ENCODE data around the gene DMAC1. TPM values are rescaled to one million over a fixed set of nuclear protein-coding genes. Genes with fewer than 3 reads are reported as not detected.

DMAC1 gene
- total and polyA plus RNA-seq, 4 donors, result 26.8 to 104 (median 60.6) TPM

DNA sequence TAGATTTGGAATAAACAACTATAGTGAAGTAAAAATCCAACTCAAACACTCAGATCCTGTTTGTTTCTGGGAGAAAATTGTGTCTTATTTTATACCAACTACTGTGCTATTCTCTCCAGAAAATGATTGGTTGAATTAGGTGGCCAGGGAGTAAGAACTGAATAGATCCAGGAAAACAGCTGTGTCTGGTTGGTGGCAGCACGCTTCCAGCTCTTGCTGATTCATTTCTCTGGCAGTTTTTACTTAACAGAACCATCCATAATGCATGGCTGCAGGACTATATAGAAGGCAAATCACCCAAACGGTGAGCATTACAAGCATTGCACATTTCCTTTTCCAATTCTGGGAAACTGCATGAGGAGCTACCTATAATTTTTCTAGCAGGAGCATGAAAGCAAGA lies 29.5 kb downstream of the DMAC1 start:
- no peaks in the 10 kb centered on the region for H3K4me1 ChIP-seq (ENCODE audit: control insufficient read depth, insufficient read depth, low read length)

GRCh38 chr9:7762600-7762999 lies 37.0 kb downstream of the DMAC1 start:
- Histone ChIP-seq H3K27me3 (ENCODE audit: control insufficient read depth, insufficient read depth, low read length) (no peaks in the 10 kb centered on the region), H3K4me1 (ENCODE audit: control insufficient read depth, insufficient read depth, low read length) (no peaks in the 10 kb centered on the region), H3K36me3 (ENCODE audit: control insufficient read depth, insufficient read depth, low read length) (no peaks in the 10 kb centered on the region), H3K9me3 (ENCODE audit: control insufficient read depth, insufficient read depth, low read length) (peaks cover 5% of the 10 kb centered on the region), H3K4me3 (ENCODE audit: low read depth, low read length) (no peak overlapping the region), H3K27ac (ENCODE audit: low read depth, low read length) (no peak overlapping the region)
- DNase-seq (ENCODE audit: low read depth in 4 of 6, low spot score in 6 of 6), result no peak
- WGBS (ENCODE audit: insufficient coverage), result 100% methylated on average over 1 of the region's 3 CpGs

More for the DNA sequence above, 29.5 kb downstream of the DMAC1 start:
- peak in 1 of 6 donors; percentile 71 for DNase-seq (ENCODE audit: low read depth in 4 of 6, low spot score in 6 of 6)
- WGBS (ENCODE audit: insufficient coverage), result no CpG with 5 or more reads among the region's 2 CpGs
- H3K9me3 ChIP-seq (ENCODE audit: control insufficient read depth, insufficient read depth, low read length), result peaks cover 2% of the 10 kb centered on the region
- H3K4me3 ChIP-seq (ENCODE audit: low read depth, low read length), result no peak overlapping the region
- H3K27ac ChIP-seq (ENCODE audit: low read depth, low read length), result no peak overlapping the region
- no peaks in the 10 kb centered on the region for H3K36me3 ChIP-seq (ENCODE audit: control insufficient read depth, insufficient read depth, low read length)
- no peaks in the 10 kb centered on the region for H3K27me3 ChIP-seq (ENCODE audit: control insufficient read depth, insufficient read depth, low read length)

DNA sequence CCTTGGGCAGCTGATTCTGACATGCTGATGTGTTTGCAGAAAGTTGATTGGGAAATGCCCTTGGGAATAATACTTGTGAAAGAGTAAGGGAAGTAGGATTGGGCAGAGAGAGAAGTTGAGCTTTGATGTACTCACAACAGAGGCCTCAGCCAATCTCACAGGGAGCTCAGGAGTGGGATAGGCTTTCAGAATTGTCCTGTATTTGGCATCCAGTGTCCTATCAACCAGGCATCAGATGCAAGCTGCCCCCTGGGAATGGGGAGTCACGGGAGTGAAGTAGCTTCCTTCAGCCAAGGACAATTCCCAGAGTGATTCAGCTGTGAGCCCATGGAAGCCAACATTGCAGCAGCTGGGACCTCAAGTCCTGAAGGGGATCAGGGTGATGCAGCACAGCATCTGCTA lies 39.6 kb downstream of the DMAC1 start:
- H3K36me3 ChIP-seq (ENCODE audit: control insufficient read depth, insufficient read depth, low read length), result no peaks in the 10 kb centered on the region
- WGBS (ENCODE audit: insufficient coverage), result 82% methylated on average over 1 of the region's 1 CpG
- no peak overlapping the region for H3K27ac ChIP-seq (ENCODE audit: low read depth, low read length)
- peaks cover 3% of the 10 kb centered on the region for H3K9me3 ChIP-seq (ENCODE audit: control insufficient read depth, insufficient read depth, low read length)
- DNase-seq (ENCODE audit: low read depth in 4 of 6, low spot score in 6 of 6), result no peak
- no peaks in the 10 kb centered on the region for H3K4me1 ChIP-seq (ENCODE audit: control insufficient read depth, insufficient read depth, low read length)
- no peaks in the 10 kb centered on the region for H3K27me3 ChIP-seq (ENCODE audit: control insufficient read depth, insufficient read depth, low read length)
- H3K4me3 ChIP-seq (ENCODE audit: low read depth, low read length), result no peak overlapping the region

DNA sequence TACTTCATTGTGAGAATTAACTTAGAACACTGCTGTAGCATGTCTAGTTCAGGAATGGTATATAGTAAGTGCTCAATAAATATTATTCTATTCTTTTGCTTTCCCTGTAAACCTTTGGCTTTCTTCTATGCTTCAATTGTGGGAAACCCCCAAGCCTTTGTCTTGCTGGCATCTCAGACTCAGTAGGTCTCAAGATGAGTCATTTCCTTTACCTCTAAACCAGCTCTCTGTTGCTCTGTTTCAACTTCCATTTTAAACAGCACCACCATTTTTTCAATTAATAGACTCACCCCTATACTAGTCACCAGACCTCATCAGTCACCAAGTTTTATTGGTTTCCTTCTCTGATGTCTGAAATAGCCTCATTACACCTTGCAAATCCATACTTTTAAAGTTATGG lies 43.5 kb downstream of the DMAC1 start:
- no peaks in the 10 kb centered on the region for H3K9me3 ChIP-seq (ENCODE audit: control insufficient read depth, insufficient read depth, low read length)

DNA sequence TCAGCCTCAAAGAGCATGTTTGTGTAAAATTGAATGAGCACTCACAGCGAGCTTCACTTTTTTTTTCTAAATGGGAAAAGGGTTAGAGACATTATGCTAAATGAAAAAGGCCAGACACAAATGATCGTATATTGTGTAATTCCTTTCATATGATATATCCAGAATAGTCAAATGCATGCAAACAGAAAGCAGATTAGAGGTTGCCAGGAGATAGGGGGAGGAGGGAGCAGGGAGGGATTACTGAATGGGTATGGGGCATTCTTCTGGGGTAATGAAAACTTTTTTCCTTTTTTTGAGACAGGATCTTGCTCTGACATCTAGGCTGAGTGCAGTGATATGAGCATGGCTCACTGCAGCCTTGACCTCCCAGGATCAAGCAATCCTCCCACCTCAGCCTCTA lies 47.1 kb downstream of the DMAC1 start:
- no peak for DNase-seq (ENCODE audit: low read depth in 4 of 6, low spot score in 6 of 6)
- H3K27ac ChIP-seq (ENCODE audit: low read depth, low read length), result no peak overlapping the region
- H3K9me3 ChIP-seq (ENCODE audit: control insufficient read depth, insufficient read depth, low read length), result no peaks in the 10 kb centered on the region
- no peaks in the 10 kb centered on the region for H3K36me3 ChIP-seq (ENCODE audit: control insufficient read depth, insufficient read depth, low read length)
- WGBS (ENCODE audit: insufficient coverage), result no CpG with 5 or more reads among the region's 2 CpGs
- H3K4me1 ChIP-seq (ENCODE audit: control insufficient read depth, insufficient read depth, low read length), result no peaks in the 10 kb centered on the region
- H3K4me3 ChIP-seq (ENCODE audit: low read depth, low read length), result no peak overlapping the region
- no peaks in the 10 kb centered on the region for H3K27me3 ChIP-seq (ENCODE audit: control insufficient read depth, insufficient read depth, low read length)

More for the DNA sequence above, 43.5 kb downstream of the DMAC1 start:
- Histone ChIP-seq H3K27ac (ENCODE audit: low read depth, low read length) (no peak overlapping the region), H3K4me3 (ENCODE audit: low read depth, low read length) (no peak overlapping the region), H3K27me3 (ENCODE audit: control insufficient read depth, insufficient read depth, low read length) (no peaks in the 10 kb centered on the region), H3K36me3 (ENCODE audit: control insufficient read depth, insufficient read depth, low read length) (no peaks in the 10 kb centered on the region), H3K4me1 (ENCODE audit: control insufficient read depth, insufficient read depth, low read length) (no peaks in the 10 kb centered on the region)
- no peak for DNase-seq (ENCODE audit: low read depth in 4 of 6, low spot score in 6 of 6)
